Measurements from ENCODE around the gene CTTN. TPM values are rescaled to one million over a fixed set of nuclear protein-coding genes. Genes with fewer than 3 reads are reported as not detected.

Gene CTTN
- total and polyA plus RNA-seq, 2 experiments from 2014 or later: 249 to 268 TPM

DNA sequence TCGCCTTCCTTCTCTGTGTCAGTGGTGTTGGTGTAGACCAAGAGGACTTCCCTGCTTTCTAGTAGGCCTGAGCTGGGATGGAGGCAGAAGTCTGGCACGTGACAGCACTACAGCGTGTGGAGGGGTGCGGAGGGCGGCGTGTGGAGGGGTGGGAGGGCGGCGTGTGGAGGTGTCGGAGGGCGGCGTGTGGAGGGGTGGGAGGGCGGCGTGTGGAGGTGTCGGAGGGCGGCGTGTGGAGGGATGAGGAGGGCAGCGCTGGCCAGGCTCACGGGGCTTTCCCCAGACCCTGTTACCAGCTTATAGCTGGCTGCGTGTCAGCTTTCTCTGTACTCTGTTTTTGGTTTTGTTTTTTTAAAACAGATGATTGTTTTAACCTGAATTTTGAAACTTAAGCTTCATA is 45.7 kb upstream of the CTTN start:
- Histone ChIP-seq H2AFZ (no peak overlapping the region), H3K4me3 (no peak overlapping the region), H3K4me2 (ENCODE audit: unreplicated experiment) (no peak overlapping the region), H3F3A (ENCODE audit: insufficient read depth) (no peaks in the 10 kb centered on the region), H3K9ac (no peak overlapping the region), H3K9me3 (ENCODE audit: low read depth) (no peaks in the 10 kb centered on the region), H3K27ac (no peak overlapping the region), H3K9me2 (ENCODE audit: insufficient read depth) (no peaks in the 10 kb centered on the region), H3K36me3 (ENCODE audit: low read depth) (peaks cover 32% of the 10 kb centered on the region), H3K4me1 (ENCODE audit: insufficient read depth) (no peaks in the 10 kb centered on the region), H3K79me2 (ENCODE audit: insufficient read depth) (0 out of 2 replicates have a peak, but pooled peaks cover 3% of the 10 kb centered on the region), H3K27me3 (replicated peaks; ENCODE audit: insufficient read depth) (no peaks in the 10 kb centered on the region), H4K20me1 (ENCODE audit: insufficient read depth) (no peaks in the 10 kb centered on the region)
- DNase-seq: no peak
- TF ChIP-seq EZH2 (IDR thresholded peaks at IDR 0.05; ENCODE audit: insufficient read depth, poor library complexity, severe bottlenecking) (no peak), EZH2phosphoT487 (IDR thresholded peaks at IDR 0.05; ENCODE audit: insufficient read depth, low read depth) (no peak)
- in situ Hi-C loops (cut with MboI): no loop called here
- 89 to 90% methylated on average over 10 to 19 of the region's 19 CpGs for WGBS, 2 experiments (ENCODE audit: low coverage in 1 of 2, low lambda C conversion rate in 2 of 2, missing lambda C conversion rate in 2 of 2)

GRCh38 chr11:70353329-70353728 is 45.0 kb upstream of the CTTN start:
- WGBS, 2 experiments (ENCODE audit: low coverage in 1 of 2, low lambda C conversion rate in 2 of 2, missing lambda C conversion rate in 2 of 2): 98 to 100% methylated on average over 2 of the region's 2 CpGs
- H3K4me2 ChIP-seq (ENCODE audit: unreplicated experiment): no peak overlapping the region

GRCh38 chr11:70353900-70354568 is 44.3 kb upstream of the CTTN start:
- H3K4me3 ChIP-seq: no peak overlapping the region
- in situ Hi-C loops (cut with MboI): no loop called here
- H3K27me3 ChIP-seq (replicated peaks; ENCODE audit: insufficient read depth): no peaks in the 10 kb centered on the region
- no peaks in the 10 kb centered on the region for H4K20me1 ChIP-seq (ENCODE audit: insufficient read depth)
- TF ChIP-seq EZH2phosphoT487 (IDR thresholded peaks at IDR 0.05; ENCODE audit: insufficient read depth, low read depth) (no peak), EZH2 (IDR thresholded peaks at IDR 0.05; ENCODE audit: insufficient read depth, poor library complexity, severe bottlenecking) (no peak)
- H3K9me2 ChIP-seq (ENCODE audit: insufficient read depth): no peaks in the 10 kb centered on the region
- peaks cover 36% of the 10 kb centered on the region for H3K36me3 ChIP-seq (ENCODE audit: low read depth)
- no peaks in the 10 kb centered on the region for H3F3A ChIP-seq (ENCODE audit: insufficient read depth)
- H3K9ac ChIP-seq: no peak overlapping the region
- H3K4me2 ChIP-seq (ENCODE audit: unreplicated experiment): no peak overlapping the region
- H3K4me1 ChIP-seq (ENCODE audit: insufficient read depth): no peaks in the 10 kb centered on the region
- no peaks in the 10 kb centered on the region for H3K9me3 ChIP-seq (ENCODE audit: low read depth)
- no peak overlapping the region for H3K27ac ChIP-seq
- 0 out of 2 replicates have a peak, but pooled peaks cover 3% of the 10 kb centered on the region for H3K79me2 ChIP-seq (ENCODE audit: insufficient read depth)
- H2AFZ ChIP-seq: no peak overlapping the region
- DNase-seq: no peak
- 83 to 86% methylated on average over 19 of the region's 19 CpGs for WGBS, 2 experiments (ENCODE audit: low coverage in 1 of 2, low lambda C conversion rate in 2 of 2, missing lambda C conversion rate in 2 of 2)

More at GRCh38 chr11:70353329-70353728, 45.0 kb upstream of the CTTN start:
- Histone ChIP-seq H3K9me3 (ENCODE audit: low read depth) (no peaks in the 10 kb centered on the region), H3K9ac (no peak overlapping the region), H2AFZ (no peak overlapping the region), H3K79me2 (ENCODE audit: insufficient read depth) (0 out of 2 replicates have a peak, but pooled peaks cover 3% of the 10 kb centered on the region), H3K4me3 (no peak overlapping the region), H3F3A (ENCODE audit: insufficient read depth) (no peaks in the 10 kb centered on the region), H4K20me1 (ENCODE audit: insufficient read depth) (no peaks in the 10 kb centered on the region), H3K9me2 (ENCODE audit: insufficient read depth) (no peaks in the 10 kb centered on the region), H3K36me3 (ENCODE audit: low read depth) (peaks cover 36% of the 10 kb centered on the region), H3K27me3 (replicated peaks; ENCODE audit: insufficient read depth) (no peaks in the 10 kb centered on the region), H3K4me1 (ENCODE audit: insufficient read depth) (no peaks in the 10 kb centered on the region), H3K27ac (no peak overlapping the region)
- in situ Hi-C loops (cut with MboI): no loop called here
- no peak for DNase-seq
- TF ChIP-seq EZH2 (IDR thresholded peaks at IDR 0.05; ENCODE audit: insufficient read depth, poor library complexity, severe bottlenecking): no peak
- no peak for TF ChIP-seq EZH2phosphoT487 (IDR thresholded peaks at IDR 0.05; ENCODE audit: insufficient read depth, low read depth)

- Histone ChIP-seq H3F3A (ENCODE audit: insufficient read depth) (no peaks in the 10 kb centered on the region), H3K4me2 (ENCODE audit: unreplicated experiment) (no peak overlapping the region), H2AFZ (no peak overlapping the region), H3K9ac (no peak overlapping the region), H3K9me2 (ENCODE audit: insufficient read depth) (no peaks in the 10 kb centered on the region), H3K36me3 (ENCODE audit: low read depth) (peaks cover 36% of the 10 kb centered on the region), H3K9me3 (ENCODE audit: low read depth) (no peaks in the 10 kb centered on the region), H3K27me3 (replicated peaks; ENCODE audit: insufficient read depth) (no peaks in the 10 kb centered on the region), H3K4me3 (no peak overlapping the region), H4K20me1 (ENCODE audit: insufficient read depth) (no peaks in the 10 kb centered on the region), H3K4me1 (ENCODE audit: insufficient read depth) (no peaks in the 10 kb centered on the region), H3K27ac (no peak overlapping the region), H3K79me2 (ENCODE audit: insufficient read depth) (0 out of 2 replicates have a peak, but pooled peaks cover 3% of the 10 kb centered on the region)
- DNase-seq: no peak
- TF ChIP-seq EZH2 (IDR thresholded peaks at IDR 0.05; ENCODE audit: insufficient read depth, poor library complexity, severe bottlenecking) (no peak), EZH2phosphoT487 (IDR thresholded peaks at IDR 0.05; ENCODE audit: insufficient read depth, low read depth) (no peak)
- 96% methylated on average over 2 of the region's 2 CpGs for WGBS, 2 experiments (ENCODE audit: low coverage in 1 of 2, low lambda C conversion rate in 2 of 2, missing lambda C conversion rate in 2 of 2)
- in situ Hi-C loops (cut with MboI): no loop called here
These were observed 43.7 kb upstream of the CTTN start for GRCh38 chr11:70354629-70355028.
